Stimulated activated CD8-positive, alpha-beta memory T cell treated with anti-CD3 and anti-CD28 coated beads, Interleukin-15, amount 100 ng/mL, for 4 hours (primary cell): ENCODE results near the gene SNAP29.
"Not testable (repeated sequence)": the region's sequence is repeated elsewhere in the genome, so short reads cannot be mapped to it uniquely, and the experiment has no call there.

Experiments used
- DNase-seq, 2 donors: peaks; one replicate each; pipeline ENCODE4 v3.0.0-alpha.2; 2020; ENCODE audit warnings: low read depth in 2 of 2

Gene SNAP29

GRCh38 chr22:20930435-20930834 lies 71.6 kb downstream of the SNAP29 start:
- not testable (repeated sequence) for DNase-seq

- DNase-seq: no peak
Measured at GRCh38 chr22:20931126-20931654, 72.4 kb downstream of the SNAP29 start.

- no peak for DNase-seq
Measured at GRCh38 chr22:20933910-20934309, 75.1 kb downstream of the SNAP29 start.

GRCh38 chr22:20935049-20935448 lies 76.2 kb downstream of the SNAP29 start:
- DNase-seq: not testable (repeated sequence)

- not testable (repeated sequence) for DNase-seq
Measured at GRCh38 chr22:20935780-20936539, 77.2 kb downstream of the SNAP29 start.

GRCh38 chr22:20937031-20937793 lies 78.4 kb downstream of the SNAP29 start:
- DNase-seq: no peak

GRCh38 chr22:20937794-20938671 lies 79.2 kb downstream of the SNAP29 start:
- DNase-seq: no peak

GRCh38 chr22:20939457-20940185 lies 80.8 kb downstream of the SNAP29 start:
- not testable (repeated sequence) for DNase-seq

GRCh38 chr22:20940186-20940651 lies 81.4 kb downstream of the SNAP29 start:
- no peak for DNase-seq
